Activated CD4-positive, alpha-beta T cell treated with anti-CD3 and anti-CD28 coated beads, Interleukin-2, amount 50 U/mL, for 4 hours (primary cell): ENCODE measurements around the gene ROR2.
"Not testable (repeated sequence)": the region's sequence is repeated elsewhere in the genome, so short reads cannot be mapped to it uniquely, and the experiment has no call there.

ENCODE experiments used
- DNase-seq, 2 experiments: peaks; one replicate each; pipeline ENCODE4 v3.0.0-alpha.2; 2020

Gene ROR2

DNA sequence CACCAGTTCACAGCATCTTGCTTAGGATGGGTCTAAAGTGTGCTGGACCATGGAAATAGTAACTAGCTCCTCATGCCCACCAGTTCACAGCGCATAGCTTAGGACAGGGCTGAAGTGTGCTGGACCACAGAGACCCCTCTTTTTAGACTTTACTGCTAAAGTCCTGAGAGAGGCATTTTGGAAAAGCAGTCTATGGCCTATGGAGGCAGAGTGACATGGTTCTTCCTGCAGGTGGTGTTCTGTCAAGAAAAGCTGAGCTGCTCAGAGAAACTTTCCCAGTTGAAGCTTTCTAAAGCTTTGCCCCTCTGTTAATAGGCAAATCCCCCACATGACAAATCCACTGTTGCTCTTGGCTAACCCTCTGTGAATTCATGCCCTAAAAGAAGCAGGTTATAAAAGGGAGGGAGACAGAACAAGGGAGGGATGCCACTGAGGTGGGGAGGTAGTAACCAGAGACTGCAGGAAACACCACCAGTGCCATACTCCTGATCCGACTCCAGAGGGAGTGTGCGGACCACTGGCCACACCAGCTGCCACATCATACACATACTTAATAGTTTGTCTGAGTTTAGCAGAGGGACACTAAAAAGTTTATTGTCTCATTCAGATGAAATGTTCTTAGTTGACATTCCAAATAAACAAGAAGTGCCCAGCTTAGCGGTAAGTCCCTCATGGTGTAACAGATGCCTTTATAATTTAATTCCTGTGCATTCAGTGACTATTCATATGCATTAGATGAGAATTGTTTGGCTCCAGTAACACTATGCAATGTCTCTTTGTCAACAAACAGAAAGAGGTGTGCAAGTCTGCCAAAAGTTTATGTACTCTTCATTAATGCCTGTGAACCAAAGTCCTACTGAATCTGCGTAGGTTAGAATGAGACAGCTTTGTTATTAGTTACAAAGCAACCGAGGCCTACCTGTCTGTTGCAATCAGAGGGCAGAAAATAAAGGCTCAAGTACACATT, 290.2 kb downstream of the ROR2 start:
- DNase-seq, result no peak

DNA sequence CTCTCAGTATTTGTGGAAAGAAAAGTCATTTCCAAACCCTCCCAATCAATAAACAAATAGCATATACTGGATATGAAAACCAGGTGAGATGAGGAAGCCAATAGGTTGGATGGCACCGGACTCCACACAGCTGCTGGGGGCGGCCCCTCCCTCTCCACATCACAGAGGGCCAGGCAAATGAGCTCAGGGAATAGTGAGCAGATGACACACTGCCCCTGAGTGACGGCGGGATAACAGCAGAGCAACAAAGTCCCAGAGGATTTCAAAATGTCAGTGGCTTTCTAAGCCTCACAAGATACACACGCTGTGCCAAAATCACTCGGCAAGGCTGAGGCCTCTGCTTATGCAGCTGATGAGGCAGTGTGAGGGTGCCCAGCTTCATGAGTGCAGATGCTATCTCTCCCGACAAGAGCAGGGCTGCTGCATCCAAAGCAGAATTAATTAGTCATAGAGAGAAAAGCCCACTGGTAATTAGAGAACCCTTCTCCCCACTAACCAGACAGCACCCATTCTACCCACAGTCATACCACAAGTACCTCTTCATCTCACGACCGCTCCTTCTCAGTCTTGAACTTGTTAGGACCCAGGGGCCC, 291.4 kb downstream of the ROR2 start:
- DNase-seq, result no peak

DNA sequence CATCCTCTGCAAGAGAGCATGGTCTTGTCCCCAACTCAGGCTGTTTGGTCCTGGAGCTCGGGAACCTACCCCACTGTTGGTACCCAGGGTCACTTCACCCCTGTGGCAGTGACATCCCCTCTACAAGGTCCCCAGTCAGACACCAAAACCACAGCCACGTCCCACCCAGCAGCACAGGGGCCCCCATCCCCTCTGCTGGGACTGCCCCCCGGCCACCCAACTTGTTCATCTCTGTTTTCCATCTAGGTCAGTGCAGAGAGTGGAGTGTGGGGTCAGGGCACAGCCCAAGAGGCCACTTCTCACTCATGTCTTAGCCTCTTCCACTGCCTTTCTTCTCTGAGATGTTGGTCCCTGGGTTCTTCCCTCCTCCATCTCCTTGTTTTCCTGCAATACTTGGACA, 292.5 kb downstream of the ROR2 start:
- no peak for DNase-seq

DNA sequence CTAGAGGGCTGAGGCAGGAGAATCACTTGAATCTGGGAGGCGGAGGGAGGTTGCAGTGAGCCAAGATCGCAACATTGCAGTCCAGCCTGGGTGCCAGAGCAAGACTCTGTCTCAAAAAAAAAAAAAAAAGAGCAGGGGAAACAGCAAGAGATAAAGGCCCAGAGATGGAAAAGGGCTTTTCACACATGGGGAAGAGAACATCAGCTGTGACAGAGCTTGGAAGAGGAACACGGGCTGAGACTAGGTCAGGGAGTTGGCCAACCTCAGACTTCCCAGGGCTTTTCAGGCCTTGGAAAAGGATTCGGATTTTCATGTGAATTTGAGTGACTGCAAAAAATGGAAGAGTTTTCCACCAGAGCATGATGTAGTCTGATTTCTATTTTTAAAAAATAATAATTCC, 294.4 kb downstream of the ROR2 start:
- DNase-seq, result no peak

DNA sequence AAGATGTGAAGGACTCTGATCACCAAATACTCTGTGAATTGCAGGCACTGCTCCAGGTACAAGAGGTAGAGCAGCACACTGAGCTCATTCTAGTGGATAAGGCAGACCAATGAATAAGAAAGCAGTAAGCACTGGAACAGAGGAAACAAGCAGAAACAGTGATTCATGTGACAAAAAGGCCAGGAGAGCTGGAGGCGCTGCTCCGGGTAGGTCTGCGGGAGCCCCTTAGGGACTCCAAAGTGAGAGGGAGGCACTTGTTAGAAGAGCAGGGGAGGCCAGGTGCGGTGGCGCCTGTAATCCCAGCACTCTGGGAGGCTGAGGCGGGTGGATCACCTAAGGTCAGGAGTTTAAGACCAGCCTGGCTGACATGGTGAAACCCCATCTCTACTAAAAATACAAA, 294.8 kb downstream of the ROR2 start:
- no peak for DNase-seq

DNA sequence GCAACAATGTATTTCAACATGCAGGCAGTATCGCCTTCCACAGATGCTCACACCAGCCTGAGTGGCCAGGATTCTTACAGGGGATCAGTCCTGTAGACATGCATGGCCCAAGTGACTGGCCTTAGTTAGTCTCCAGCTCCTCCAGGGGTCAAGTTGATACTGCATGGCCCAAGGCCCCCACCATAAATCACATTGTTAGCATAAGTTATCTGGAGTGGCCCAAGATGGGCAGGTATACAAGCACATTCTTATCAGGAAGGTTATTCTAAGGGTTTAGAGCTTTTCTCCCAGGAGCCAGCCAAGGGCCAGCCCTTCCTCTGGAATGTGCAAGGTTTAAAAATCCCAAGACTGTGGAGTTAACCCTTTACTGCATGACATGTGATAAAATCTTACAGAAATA, 295.5 kb downstream of the ROR2 start:
- no peak for DNase-seq

DNA sequence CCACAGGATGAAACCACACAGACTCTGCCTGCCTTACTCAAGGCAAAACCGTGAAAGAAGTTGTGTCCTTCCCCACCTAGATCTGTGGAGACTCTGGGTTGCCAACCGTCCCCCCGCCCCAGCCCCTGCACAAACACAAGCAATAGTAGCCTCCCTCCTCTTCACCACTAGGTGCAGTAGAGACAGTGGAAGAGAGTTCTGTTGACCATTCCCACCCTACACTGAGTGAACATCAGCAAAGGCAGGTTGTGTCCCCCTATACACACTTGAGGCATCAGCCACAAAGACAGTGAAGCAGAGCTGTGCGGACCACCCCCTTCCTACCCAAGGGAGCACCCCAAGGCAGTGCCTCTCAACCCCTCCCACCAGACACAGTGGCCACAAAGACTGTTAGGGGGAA, 302.7 kb downstream of the ROR2 start:
- DNase-seq, result no peak

DNA sequence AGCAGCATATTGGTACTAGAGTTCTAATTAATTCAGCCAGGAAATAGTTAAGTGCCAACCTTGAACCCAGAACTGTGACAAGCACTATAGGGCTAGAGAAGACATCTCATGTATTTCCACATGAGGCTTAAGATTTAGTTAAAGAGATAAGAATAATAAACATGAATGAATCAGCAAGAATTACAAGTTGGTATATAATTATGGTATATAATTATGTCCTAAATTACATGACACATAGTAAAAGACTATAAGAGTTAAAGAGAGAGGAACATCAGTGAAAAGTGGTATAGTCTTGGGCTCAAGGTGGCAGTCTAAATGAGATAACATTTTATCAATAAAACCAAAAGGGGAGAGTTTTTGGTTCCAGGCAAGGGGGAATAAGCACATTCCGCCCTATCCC, 303.3 kb downstream of the ROR2 start:
- no peak for DNase-seq

DNA sequence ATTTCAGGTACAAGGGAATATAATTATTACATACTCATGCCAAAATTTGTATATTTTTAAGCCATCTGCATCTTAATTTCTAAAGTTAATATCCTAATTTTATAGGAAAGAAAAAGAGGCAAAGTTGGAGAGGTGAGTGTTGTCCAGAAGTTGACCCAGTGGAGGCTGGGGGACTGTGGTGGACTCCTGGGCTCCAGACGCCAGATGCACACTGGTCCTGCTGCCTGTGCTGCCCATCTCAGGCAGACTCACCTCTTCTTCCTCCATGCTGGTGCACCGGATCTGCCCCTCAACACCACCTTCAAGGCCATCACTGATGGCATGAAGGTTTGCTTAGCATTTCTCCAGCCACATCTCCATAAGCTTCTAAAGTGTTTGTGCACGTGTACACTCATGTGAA, 305.6 kb downstream of the ROR2 start:
- no peak for DNase-seq

DNA sequence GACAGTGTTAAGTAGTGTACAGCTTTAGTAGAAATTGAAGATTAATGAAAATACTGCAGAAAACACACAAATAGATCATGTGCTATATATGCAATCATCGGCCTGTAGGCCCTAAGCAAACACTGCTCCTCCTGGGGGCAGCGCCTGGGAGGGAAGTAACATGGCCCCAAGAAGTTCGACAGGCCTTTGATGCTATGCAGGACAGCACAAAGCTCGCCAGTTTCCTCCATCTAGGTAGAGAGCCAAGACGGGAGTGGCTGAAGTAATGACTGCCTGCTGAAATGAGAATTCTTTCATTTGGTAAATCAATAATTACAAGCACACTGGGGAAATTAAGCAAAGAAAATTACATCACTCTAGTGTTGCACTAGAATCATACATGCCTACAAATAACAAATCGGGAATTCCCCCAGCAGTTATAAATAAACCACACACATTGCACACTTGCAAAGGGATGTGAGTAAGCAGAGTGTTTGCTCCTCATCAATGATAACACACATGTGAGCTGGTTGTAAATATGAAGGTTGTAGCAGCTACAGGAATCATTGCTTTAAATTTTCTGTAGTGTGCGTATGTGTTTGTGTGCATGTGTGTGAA, 306.4 kb downstream of the ROR2 start:
- DNase-seq, result no peak

DNA sequence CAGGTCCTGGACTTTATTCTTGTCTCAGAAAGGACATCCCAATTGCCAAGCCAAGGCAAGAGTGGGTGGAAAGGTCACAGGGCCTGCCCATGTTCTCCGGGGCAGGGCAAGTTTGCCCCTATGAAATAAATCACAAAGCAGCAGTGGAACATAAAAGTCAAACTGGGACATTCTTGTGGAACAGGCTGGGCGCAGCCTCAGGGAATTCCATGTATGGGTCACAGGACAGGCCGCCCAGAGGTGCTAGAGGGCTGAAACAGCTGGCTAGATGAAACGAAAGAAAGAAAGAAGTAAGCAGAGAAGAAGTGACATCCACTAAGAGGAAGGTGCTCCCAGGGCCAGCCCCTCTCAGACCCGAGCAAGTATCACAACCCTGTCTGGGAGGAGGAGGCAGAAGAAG, 307.3 kb downstream of the ROR2 start:
- no peak for DNase-seq

DNA sequence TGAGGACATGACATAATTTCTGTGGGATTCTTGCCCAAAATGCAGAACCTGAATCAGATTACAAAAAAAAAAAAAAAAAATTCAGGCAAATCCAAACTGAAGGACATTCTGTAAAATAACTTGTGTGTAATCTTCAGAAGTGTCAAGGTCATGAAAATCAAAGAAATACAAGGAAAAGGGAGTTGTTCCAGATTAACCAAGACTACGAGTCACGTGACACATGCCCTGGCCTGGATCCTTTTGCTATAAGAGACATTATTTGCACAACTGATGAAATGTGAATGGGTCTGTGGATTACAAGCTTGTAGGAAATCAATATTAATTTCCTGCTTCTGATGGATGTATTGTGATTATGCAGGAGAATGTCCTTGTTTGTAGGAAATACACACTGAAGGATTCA, 309.6 kb downstream of the ROR2 start:
- no peak for DNase-seq

DNA sequence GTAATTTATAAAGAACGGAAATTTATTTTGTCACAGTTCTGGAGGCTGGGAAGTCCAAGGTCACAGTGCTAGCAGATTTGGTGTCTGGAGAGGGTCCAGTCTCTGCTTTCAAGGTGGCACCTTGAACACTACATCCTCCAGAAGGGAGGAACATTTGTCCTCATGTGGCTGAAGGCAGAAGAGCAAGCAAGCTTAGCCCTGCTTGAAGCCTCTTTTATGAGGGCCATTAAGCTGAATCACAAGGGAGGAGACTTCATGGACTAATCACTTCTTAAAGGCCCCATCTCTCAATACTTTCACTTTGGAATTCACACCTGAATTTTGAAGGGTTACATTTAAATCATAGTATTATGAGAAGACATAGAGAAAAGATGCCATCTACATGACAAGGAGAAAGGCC, 311.0 kb downstream of the ROR2 start:
- DNase-seq, result no peak

DNA sequence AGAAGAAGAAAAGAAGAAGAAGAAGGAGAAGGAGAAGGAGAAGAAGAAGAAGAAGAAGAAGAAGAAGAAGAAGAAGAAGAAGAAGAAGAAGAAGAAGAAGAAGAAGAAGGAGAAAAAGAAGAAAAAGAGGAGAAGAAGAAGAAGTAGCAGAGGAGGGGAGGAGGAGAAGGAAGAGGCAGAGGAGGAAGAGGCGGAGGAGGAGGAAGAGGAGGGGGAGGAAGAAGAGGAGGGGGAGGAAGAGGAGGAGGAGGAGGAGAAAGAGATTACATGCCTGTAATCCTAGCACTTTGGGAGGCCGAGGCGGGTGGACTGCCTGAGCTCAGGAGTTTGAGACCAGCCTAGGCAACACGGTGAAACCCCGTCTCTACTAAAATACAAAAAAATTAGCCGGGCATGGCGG, 315.2 kb downstream of the ROR2 start:
- DNase-seq, result not testable (repeated sequence)

DNA sequence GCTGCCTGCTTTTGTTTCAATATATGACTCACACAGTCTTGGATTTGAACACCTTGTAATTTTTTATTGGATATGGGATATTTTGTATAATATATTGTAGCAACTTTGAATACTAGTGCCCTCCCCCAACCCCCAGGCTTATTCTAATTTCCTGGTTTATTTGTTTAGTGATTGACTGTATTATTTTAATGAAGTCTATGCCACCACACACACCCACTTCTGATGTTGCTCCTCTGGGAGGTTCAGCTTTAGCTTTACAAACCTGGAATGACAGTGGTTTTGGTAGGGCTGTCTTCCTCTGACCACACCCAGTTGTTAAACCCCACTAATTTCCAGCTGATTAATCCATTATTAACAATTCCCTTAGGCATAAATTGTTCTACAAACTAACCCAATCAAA, 320.3 kb downstream of the ROR2 start:
- no peak for DNase-seq

DNA sequence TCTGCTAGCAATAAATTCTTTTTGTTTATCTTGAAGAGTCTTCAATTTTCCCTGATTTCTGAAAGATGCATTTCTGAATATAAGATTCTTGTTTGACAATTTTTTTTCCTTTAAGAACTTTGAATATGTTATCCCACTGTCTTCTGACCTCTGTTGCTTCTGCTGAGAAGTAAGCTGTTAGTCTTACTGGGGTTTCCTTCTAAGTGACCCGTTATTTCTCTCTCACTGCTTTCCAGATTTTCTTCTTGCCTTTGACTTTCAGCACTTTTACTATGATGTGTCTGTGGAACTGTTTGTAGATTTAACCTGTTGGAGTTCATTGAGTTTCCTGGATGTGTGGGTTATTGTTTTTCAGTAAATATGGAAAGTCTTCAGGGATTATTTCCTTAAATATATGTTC, 321.1 kb downstream of the ROR2 start:
- no peak for DNase-seq

DNA sequence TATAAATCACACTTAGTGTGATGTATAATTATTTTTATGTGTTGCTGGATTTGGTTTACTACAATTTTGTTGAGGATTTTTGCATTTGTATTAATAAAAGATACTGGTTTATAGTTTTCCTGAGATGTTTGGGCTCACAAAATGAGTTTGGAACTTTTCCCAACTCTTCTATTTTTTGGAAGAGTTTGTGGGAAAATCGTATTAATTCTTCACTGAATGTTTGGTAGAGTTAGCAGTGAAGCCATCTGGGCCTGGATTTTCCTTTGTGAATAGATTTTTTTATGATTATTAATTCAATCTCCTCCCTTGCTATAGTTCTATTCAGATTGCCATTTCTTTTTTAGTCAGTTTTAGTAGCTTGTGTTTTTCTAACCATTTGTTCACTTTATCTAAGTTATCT, 324.7 kb downstream of the ROR2 start:
- no peak for DNase-seq

DNA sequence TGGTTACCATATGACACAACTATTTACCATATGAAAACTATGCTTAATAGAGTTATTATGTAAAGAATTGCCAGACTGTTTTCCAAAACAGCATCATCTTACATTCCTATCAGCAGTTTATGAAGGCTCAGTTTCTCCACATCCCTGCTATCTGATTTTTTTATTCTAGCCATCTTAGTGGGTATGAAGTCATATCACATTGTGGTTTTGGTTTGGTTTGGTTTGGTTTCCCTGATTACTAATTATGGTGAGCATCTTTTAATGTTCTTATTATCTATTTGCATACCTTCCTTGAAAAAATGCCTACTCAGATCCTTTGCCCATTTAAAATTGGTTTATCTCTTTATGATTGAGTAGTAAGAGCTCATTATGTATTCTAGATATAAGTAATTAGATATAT, 327.0 kb downstream of the ROR2 start:
- no peak for DNase-seq

DNA sequence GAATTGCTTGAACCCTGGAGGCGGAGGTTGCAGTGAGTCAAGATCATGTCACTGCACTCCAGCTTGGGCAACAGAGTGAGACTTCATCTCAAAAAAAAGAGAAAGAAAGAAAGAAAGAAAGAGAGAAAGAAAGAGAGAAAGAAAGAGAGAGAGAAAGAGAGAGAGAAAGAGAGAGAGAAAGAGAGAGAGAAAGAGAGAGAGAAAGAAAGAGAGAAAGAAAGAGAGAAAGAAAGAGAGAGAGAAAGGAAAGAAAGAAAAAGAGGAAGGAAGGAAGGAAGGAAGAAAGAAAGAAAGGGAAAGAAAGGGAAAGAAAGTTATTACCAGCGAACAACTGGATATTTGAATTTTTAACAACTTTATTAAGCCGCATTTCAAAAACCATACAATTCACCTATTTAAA, 327.9 kb downstream of the ROR2 start:
- DNase-seq, result not testable (repeated sequence)

DNA sequence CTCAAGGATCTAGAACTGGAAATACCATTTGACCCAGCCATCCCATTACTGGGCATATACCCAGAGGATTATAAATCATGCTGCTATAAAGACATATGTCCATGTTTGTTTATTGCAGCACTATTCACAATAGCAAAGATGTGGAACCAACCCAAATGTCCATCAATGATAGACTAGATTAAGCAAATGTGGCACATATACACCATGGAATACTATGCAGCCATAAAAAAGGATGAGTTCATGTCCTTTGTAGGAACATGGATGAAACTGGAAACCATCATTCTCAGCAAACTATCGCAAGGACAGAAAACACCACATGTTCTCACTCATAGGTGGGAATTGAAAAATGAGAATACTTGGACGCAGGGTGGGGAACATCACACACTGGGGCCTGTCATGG, 336.0 kb downstream of the ROR2 start:
- not testable (repeated sequence) for DNase-seq

DNA sequence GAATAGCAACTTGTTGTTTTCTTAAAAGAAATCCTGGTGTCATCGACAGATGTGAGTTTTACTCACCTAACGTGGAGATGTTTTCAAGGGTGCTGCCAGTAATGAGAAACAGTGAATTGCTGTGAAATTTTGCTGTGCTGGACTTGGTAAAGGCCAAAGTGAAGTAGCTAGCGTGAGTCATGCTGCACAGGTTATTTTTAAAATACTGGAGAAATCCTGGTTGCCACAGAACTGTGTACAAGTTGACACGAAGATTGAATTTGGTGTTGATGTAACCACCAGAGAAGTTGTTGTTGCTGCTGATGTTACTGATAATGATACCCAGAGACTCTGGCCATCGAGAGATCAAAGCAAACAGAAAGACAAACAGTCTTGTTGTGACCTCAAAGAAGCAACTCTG, 338.4 kb downstream of the ROR2 start:
- DNase-seq, result no peak

DNA sequence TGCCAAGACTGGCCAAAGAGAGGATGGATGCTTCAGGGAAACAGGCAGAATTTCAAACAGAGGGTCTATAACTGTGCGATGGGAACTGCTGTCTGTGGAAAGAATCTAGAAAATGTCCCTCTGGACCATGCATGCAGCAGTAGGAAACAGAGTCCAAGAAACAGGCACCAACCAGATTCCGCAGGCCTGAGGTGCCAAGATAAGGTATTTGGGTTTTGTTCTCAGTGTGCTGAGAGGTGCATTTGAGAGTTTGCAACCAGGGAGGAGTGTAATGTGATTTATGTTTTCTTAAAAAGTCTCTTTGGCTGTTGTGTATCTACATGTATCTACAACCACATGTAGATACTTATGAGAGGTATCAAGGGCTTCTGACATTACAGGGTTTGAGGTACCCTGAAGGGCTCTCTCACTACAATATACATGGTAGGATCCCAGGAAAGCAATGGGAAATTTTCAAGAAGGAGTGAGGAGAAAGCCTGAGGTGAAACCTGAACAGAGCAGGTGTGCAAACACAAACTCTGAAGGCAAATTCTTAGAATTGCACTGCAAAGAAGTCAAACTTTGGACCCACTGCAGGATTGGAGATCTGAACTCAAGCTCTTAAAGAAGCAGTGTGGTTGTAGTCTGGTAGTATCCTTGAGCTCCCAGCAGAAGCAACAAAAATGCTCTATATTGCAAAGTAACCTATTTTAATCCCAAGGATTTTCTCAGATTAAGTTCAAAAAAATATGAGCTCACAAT, 343.6 kb downstream of the ROR2 start:
- DNase-seq, result no peak

DNA sequence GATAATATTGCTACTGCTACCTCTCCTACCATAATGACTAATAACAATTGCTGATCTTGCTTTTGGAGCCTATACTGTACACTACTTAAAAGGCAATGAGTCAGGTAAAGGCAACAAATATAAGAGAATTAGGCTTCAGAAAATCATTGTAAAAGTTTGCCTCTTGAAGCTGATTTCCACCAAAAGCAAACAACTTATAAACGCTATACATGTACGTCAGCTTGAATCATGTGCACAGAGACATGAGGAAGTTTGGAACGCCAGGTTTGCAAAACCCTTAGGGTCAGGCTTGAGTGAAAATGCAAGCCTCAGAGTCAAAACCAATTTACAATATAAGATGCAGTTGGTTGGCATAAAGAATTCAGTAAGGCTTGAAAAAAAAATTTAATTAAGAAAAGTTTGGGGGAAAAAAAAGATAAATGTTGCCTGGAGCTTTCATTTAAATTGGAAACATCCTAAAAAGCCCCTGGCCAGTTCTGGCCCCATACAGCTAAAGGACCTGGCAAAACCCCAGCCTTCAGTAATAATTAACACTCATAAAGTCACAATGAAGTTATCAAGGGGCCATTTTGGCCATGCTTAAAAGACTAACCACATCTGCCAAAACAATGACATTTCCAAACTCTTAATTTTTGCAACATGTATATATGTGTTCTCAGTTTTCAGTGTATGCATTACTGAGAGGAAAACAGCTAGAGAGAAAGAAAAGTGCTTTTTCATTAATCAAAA, 345.4 kb downstream of the ROR2 start:
- DNase-seq, result no peak
